PFSK-1 (cell line): ENCODE results near the gene GRID1.

Source experiments
- POLR2AphosphoS5 ChIP-seq: IDR thresholded peaks from 2 replicates; pipeline ENCODE4 v1.6.1; 2012; ENCODE audit warnings: low read depth, mild to moderate bottlenecking, control low read depth, low read length, moderate library complexity
- SIN3A ChIP-seq: IDR thresholded peaks from 2 replicates; pipeline ENCODE4 v1.6.1; 2012; ENCODE audit warnings: mild to moderate bottlenecking, low read length, moderate library complexity, borderline replicate concordance; ENCODE audit not compliant: insufficient read depth
- TF ChIP-seq, protein P1 (sequence below), 2 experiments: IDR thresholded peaks; 2 replicates each; pipeline versions ENCODE4 v1.6.1 to v1.8.0; 2011 to 2012; ENCODE audit warnings: low read depth in 2 of 2, low read length in 2 of 2, control low read depth in 1 of 2, inconsistent platforms in 1 of 2, mild to moderate bottlenecking in 1 of 2, moderate library complexity in 1 of 2; ENCODE audit not compliant: insufficient read depth in 1 of 2

DNA sequence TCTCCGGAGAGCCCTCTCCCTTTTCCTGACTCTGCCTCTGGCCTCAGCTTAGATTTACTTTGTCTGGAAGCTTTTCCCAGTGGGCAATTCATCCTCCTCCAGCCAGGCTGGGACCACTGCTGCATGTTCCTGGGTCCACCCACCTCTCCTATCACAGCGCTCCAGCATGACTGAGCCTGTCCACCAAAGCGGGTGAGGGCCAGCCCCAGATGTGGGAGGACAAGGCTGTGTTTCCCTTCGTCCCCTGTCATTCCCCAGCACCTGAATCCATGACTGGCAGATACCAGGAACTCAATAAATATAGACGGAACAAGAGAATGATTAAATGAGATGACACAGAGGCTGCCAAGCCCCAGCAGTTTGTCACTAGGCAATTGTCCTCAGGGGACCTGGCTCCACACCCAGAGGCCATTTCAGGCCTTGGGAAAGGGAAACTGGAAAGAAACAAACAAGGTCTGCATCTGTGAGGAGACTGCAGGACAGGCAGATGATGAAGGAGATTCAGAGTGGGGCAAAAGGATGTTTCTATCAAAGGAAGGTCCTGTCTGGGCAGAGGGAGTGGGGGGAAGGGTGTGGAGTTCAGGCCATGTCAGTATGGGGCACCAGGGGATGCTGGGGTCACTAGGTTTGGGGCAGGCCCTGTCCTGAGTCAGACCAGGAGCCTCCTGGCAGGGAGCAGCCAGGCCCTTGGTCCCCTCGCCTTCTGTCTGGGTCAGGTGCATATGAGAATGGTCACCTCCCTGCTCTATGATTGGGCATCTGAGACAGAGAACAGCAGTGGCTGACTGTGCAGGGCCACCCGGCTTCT is 576.4 kb downstream of the GRID1 start:
- no peak for TF ChIP-seq POLR2AphosphoS5
- no peak for TF ChIP-seq SIN3A
- TF ChIP-seq, protein P1, sequence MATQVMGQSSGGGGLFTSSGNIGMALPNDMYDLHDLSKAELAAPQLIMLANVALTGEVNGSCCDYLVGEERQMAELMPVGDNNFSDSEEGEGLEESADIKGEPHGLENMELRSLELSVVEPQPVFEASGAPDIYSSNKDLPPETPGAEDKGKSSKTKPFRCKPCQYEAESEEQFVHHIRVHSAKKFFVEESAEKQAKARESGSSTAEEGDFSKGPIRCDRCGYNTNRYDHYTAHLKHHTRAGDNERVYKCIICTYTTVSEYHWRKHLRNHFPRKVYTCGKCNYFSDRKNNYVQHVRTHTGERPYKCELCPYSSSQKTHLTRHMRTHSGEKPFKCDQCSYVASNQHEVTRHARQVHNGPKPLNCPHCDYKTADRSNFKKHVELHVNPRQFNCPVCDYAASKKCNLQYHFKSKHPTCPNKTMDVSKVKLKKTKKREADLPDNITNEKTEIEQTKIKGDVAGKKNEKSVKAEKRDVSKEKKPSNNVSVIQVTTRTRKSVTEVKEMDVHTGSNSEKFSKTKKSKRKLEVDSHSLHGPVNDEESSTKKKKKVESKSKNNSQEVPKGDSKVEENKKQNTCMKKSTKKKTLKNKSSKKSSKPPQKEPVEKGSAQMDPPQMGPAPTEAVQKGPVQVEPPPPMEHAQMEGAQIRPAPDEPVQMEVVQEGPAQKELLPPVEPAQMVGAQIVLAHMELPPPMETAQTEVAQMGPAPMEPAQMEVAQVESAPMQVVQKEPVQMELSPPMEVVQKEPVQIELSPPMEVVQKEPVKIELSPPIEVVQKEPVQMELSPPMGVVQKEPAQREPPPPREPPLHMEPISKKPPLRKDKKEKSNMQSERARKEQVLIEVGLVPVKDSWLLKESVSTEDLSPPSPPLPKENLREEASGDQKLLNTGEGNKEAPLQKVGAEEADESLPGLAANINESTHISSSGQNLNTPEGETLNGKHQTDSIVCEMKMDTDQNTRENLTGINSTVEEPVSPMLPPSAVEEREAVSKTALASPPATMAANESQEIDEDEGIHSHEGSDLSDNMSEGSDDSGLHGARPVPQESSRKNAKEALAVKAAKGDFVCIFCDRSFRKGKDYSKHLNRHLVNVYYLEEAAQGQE (IDR thresholded peaks at IDR 0.05; ENCODE audit: insufficient read depth in 1 of 2, low read depth in 2 of 2, low read length in 2 of 2): no peak
